Stimulated activated CD4-positive, alpha-beta T cell treated with anti-CD3 and anti-CD28 coated beads, Interleukin-1b, Interleukin-23, amount 100 ng/mL, for 24 hours (primary cell): ENCODE data around the gene UNG.
"Not testable (repeated sequence)": the region's sequence is repeated elsewhere in the genome, so short reads cannot be mapped to it uniquely, and the experiment has no call there.

Experiments used
- DNase-seq, 4 experiments: peaks; one replicate each; pipeline ENCODE4 v3.0.0-alpha.2; 2020; ENCODE audit warnings: low read depth in 4 of 4, low spot score in 1 of 4

Gene UNG

DNA sequence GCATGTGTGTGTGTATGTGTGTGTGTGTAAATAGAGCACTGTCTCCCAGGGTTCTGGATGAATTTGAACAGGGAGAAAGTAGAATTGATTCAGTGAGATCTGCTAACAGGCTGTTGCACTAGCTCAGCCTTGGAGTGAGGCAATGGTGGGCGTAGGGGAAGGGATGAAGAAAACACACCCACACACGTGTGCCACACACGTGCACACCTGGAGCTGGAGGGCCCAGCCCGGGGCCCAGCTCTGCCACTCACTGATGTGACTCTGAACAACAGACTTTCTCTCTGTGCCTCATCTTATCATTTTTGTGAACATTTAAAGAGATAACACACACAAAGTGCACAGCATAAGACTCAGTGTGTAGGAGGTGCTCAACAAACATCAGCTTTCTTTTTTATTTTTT lies 23.2 kb downstream of the UNG start:
- DNase-seq = no peak

DNA sequence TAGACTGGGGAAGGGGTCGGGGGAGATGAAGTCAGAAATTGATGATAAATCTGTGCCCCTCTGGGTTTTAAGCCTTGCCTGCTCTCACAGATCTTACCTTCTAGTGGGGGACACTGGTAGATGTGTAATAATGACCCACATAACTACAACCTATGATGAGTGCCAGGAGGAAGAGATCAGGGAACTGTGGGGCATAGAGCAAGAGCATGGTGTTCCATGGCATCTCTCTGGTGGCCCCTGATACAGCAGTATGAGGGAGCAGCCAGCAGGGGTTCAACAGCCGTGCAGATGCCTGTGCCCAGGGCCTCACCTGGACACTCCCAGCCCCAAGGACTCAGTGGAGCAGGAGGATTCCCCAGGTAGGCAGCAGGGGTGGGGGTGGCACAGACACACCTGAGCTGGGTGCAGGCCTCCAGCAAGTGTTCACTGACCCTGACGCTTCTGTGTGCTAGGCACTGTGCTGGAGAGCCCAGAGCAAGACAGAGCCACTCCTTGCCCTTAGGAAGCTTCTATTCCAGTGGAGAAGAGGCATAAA lies 24.0 kb downstream of the UNG start:
- no peak for DNase-seq

DNA sequence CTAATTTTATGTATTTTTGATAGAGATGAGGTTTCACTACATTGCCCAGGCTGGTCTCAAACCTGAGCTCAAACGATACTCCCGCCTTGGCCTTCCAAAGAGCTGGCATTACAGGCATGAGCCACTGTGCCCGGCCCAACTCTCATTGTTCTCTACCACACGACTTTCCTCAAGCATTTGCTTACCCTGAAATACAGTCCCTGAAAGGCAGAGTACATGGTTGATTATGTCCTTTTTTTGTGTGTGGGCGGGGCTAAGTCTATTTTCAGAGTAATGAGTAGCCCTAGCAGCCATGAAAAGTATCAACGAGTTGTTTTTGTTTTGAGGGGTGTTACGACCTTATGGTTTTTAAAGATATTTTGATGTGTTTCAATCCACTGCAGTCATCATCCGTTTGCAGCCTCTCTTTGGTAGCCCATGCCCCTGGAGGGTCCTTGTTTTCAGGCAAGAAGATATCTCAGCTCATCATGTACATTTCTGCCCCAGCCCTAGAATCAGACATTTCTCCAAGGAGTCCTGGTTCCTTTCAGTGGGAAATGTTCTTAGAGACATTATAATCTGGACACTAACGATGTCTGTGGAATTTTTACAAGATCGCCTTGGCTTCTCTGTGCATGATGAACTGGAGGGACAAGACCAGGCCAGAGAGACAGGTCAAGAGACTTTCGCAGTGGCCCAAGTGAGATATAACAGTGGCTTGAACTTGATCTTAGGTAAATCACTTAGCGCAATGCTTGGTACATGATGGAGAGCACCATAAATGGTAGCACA lies 27.7 kb downstream of the UNG start:
- no peak for DNase-seq

DNA sequence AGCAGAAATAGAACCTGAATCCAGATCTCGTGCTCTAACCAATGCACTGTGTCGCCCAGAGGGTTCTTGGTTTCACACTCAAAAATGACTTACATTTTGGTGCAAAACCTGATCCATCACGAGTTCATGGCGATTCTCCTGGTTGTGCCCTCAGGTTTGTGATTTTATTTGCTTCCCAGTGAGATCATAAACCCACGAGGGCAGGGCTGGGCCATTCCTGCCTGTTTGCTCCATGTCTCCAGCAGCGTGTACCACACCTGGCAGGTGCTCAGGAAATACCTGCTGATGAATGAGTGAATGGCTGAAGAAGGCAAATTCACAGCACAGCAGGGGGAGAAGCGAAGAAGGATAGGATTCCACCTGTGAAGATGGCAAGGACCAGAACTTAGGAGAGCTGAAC lies 28.4 kb downstream of the UNG start:
- no peak for DNase-seq

DNA sequence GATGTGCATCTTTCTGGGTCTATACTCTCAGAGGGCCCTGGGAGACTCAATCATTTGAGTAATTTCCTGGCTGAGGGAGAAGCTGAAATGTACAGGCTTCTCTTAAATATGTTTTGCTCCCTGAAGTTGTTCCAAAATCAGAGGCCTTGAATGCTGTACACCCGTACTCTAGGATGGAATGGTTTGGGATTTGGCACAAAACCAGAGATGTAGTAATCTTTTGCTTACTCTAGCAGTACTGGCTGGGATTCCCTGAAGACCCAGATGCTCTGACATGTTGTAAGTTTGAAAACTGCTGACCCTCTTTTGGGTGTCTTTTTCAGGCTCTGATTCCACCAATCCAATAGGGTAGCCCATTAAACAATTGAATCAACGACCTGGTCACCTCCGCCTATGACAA lies 29.4 kb downstream of the UNG start:
- no peak for DNase-seq

DNA sequence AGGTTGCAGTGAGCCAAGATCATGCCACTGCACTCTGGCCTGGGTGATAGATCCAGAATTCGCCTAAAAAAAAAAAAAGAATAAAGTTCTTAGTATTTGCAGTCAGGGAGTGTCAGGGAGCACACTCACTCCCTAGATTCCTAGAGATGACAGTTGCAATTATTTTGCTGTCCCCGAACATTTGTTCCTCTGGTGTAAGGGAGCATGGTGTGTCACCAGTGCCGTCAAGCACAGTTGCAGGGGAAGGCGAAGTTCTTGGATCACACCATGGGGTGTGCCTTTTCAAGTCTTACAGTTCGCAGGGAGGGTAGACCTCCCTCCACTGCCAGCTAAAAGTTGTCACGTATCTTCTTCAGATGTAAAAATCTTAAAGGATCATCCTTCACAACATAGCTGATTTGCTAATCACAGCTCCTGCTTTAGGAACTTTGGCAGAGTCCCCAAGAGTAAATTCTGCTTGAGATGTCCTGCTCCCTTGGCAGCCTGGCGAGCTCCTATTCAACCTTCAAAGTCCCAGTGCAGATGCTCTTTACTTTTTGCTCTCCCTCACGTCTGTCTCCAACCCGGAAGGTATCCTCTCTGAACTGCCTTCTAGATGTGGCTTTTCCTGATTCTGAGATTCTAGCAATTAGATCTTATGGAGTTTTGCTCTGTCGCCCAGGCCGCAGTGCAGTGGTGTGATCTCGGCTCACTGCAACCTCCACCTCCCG lies 30.3 kb downstream of the UNG start:
- no peak for DNase-seq

DNA sequence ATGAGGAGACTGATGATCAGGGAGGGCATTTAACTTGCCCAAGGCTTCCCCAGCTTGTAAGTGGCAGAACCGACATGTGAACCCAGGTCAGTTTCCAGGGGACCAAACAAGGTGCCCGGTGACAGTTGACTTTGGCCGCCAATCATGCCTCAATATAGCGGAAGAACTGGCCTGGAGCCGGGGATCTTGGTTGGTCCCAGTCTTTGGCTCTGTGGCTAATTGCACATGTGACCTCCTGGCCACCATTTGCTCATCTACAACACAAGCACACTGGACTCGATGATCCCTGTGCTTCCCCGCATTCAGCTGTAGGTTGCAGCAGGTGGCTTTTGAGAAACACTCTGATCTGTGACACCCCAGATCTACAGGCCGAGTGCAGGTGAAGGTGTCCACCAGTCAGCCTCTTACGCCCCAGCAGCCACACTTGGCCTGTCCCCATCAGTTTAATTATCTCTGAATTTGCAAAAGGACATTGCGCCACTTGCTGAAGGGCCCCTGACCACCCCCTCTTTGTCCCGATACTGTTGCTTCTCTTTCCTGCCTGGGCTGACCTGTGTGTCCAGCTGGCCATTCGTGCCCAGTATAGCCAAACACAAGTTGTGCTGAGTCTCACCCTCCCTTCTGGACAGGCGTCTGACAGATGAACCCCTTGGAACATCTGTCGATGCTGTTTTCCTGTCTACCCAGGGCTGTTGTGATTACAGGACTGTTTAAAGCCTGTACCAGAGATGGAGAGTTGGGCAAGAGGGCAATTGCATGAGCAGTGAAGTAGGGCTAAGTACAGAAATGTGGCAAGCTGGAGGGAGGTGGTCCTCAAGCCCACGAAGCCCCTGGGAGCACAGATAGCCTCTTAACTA lies 33.1 kb downstream of the UNG start:
- no peak for DNase-seq

DNA sequence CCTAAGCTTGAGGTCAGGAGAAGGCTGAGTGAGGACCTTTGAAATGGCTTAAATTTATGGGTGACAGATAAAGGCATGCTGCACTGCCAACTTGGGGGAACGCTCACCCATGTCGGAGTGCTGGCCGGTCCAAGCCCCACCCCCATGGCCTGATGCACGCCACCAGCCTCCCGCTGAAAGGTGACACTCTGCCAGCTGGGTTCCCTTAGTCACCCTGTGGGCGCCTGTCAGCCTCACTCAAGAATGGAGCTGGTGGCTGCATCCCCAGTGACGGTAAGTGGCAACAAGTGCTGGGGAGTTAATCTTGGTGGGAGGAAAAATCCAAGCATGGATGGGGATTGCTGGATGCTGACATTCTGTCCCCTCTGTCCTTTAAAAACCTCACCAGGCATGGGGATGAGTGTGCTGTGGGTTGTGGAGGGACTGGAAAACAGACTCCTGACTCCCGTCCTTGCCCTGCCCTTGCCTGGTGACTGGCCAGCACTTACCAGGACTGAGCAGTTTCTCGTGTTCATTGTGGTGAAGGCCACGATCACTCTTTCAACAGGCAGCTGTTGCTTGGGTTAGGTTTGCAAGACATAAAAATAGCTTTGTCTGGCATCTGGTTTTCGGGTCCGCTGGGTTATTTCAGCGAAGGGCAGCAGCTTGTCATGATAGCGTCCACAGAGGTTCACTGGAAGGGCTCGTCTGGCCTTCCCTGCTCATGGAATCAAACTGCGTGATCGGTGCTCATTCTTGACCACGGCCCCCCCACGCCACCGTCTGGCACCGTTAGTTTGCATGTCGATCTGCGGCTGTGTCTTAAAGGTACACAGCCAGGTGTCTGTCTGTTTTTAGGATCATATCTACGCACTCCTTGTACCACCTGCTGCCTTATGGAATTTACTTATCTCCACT lies 34.0 kb downstream of the UNG start:
- DNase-seq = no peak

DNA sequence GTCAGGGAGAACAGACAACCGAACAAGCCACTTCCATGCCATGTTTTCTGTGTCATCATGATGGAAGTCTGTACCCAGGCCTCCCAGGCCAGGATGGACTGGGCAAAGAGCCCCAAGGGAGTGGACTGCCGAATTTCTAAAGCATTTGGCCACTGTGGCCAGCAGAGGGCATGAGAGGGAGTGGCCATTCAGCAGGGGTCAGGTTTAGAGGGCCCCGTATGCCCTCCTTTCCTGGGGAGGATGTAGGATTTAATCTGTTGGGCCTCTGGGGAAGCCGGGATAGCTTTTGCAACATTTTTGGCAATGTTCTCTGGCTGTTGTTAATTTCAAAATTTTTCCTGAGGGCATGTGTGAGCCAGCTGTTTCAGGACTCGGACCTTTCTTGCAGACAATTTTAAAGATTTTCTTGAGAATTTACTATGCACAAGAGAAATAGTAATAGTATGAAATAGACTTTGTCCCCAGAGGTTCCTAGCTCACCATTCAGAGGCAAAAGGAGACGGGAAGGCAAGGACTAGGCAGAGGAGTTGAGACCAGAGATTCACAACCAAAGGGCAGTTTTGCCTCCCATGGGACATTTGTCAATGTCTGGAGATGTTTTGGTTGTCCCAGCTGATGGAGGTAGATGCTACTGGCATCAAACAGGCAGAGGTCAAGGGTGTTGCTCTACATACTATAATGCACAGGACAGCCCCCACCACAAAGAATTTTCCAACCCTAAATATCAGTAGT lies 37.0 kb downstream of the UNG start:
- no peak for DNase-seq

DNA sequence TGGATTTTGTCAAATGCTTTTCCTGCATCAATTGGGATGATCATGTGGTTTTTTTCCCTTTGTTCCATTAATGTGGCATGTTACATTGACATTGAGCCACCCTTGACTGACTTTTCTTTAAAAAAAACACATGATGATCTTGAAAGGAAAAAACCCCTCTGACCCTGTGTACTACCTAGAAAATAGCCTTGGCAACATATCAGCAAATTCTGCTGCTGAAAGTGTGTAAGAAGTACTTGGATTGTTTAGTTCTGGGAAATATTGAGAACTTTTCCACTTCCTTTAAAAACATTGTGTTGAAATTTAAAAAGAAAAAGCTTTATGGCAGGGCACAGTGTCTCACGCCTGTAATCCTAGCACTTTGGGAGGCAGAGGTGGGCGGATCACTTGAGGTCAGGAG lies 39.7 kb downstream of the UNG start:
- no peak for DNase-seq

DNA sequence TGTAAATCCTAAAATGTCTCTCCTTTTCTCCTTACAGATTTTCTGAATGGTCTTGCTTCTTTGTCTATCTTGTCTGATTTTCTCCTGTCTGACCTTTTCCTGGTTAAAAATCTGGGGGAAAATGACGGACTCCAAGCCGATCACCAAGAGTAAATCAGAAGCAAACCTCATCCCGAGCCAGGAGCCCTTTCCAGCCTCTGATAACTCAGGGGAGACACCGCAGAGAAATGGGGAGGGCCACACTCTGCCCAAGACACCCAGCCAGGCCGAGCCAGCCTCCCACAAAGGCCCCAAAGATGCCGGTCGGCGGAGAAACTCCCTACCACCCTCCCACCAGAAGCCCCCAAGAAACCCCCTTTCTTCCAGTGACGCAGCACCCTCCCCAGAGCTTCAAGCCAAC lies 42.0 kb downstream of the UNG start:
- DNase-seq = no peak

DNA sequence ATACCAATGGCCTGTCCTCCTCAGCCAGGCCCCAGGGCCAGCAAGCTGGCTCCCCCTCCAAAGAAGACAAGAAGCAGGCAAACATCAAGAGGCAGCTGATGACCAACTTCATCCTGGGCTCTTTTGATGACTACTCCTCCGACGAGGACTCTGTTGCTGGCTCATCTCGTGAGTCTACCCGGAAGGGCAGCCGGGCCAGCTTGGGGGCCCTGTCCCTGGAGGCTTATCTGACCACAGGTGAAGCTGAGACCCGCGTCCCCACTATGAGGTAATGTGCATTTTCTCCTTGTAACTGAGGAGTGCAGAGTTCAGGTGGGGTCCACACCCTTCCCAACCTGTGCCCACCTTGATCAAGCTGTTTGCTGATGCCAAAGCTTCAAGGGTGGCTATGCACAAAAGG lies 42.4 kb downstream of the UNG start:
- no peak for DNase-seq

DNA sequence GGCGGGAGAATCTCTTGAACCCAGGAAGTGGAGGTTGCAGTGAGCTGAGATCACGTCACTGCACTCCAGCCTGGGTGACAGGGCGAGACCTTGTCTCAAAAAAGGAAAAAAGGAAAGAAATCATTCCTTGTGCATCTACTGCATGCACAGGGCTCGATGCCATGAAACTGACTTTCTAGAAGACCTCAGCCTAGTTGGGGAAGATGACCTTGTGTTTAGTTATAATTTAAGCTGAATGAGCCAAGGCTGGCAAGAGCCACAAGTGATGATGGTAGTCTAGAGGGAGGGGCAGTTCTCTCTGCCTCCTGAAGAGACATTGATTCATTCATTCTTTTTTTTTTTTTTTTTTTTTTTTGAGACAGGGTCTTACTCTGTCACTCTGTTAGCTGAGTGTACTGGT lies 43.2 kb downstream of the UNG start:
- DNase-seq = no peak

DNA sequence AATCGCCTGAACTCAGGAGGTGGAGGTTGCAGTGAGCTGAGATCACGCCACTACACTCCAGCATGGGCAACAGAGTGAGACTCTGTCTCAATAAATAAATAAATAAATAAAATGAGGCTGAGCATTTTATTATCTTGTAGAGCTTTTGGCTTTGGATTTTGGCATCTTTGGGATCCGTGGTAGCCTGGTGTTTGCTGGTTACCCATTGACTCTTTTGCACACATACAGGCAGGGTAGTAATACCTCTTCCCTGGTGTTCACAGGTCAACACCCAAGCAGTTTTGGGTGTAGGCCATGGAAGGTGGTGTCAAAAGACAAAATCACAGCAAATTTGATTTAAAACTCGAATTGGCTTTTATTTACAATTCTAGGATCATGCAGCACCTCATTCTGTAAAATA lies 46.8 kb downstream of the UNG start:
- no peak for DNase-seq

DNA sequence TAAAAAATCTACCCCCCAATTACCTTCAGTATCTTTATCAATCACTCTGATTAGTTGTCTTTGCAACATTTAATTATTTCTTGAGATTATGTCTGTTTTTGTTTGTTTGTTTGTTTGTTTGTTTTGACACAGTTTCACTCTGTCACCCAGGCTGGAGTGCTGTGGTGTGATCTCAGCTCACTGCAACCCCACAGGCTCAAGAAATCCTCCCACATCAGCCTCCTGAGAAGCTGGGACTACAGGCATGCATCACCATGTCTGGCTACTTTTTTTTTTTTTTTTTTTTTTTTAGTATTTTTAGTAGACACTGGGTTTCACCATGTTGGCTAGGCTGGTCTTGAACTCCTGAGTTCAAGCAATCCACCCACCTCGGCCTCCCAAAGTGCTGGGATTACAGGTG lies 49.7 kb downstream of the UNG start:
- DNase-seq = not testable (repeated sequence)

DNA sequence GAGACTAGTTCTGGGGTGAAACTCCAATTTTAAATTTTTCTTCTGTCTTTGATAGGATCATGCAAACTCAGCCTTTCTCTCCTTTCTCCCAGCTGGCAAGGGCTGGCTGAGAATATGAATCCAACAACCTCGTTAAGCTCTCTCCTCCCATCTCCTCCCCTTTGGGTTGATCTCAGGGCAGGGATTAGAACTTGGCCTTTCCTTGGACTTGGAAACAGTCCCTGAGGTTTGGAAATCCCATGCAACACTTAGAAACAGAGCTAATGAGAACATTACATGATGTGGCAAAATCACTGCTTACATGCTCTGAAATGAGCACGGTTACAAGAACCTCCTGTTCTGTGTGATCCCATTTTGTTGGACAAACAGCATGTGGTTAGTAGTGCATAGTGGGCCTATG lies 50.6 kb downstream of the UNG start:
- no peak for DNase-seq

DNA sequence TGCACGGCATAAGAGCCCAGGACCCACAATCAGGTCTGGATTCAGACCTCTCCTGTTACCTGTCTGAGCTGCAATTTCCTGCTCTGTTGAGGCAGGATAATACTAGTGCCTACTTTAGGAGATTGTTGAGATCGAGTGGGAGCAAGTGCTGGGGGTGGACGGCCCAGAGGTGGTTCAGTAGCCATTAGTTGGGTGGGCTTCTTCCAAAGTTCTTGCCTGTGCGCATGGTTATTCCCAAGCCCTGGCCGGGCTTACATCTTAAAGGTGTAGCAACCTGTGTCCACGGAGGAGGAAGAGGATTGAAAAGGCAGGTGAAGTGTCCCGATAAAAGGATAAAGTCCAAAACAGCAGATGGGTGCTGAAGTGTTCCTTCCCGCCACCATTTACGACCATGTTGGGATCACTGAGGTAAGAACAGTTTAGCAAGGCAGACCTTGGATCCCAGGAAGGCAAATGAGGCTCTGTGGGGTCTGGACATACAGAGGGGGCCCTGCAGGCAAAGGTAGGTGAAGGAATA lies 52.8 kb downstream of the UNG start:
- no peak for DNase-seq

DNA sequence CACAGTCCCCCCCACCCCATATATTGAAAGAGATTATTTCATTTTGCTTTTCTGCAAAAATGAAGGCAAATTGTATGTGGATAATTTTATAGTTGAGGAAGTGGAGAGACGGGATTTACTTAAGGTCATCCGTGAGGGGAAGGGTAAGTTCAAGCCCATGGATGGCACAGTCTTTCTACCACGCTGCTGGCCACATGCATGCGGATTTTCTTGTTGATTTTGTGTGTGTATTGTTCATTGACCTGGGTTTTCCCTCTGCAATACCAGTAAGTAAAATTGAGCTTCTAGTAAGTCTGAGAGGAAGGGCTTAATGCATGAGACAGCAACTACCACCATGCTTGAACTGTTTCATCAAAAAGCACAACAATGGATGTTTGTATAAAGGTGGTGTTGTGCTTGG lies 54.1 kb downstream of the UNG start:
- no peak for DNase-seq

DNA sequence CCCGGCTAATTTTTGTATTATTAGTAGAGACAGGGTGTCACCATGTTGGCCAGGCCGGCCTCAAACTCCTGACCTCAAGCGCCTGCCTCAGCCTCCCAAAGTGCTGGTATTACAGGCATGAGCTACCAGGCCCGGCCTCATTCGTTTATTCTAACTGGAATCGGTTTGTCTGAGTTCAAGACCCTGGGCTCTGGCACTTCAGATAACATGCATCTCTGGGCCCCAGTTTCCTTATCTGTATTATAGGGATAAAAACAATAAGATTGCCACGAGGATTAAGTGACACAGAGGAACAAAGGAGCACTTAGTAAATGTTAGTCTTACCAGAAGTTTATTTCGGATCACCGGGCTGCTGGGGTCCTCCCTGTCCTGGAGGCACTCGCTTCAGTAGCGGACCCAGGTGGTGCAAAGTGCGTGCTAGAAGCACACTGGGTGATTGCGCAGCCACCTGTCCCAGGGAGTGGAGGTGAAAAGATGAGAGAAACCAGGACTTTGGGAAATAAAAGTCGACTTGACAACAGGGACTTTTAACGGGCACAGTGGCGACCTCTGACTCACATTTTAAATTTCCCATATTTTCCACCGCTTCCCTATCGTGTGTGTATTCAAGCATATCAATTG lies 56.5 kb downstream of the UNG start:
- no peak for DNase-seq
